ENCODE results near the gene INS.

DNA sequence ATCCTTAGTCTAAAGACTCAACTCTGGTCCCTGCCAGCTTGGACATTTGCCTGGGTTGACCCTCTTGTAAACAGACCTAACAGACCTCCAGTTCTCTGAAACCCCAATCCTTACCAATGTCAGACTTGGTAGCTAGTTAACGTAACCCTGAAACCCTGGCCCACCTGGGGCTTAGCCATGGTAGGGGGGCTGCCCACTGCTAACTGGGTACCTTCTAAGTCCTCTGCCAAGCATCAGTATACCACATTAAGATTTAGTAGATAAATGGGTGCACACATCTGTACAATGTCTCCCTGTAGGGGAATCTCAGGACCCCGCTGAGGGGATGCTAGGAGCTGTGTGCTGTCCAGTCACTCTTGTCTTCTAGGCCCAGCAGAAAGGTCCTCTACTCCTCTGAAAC is 40.5 kb upstream of the INS start:
- TF ChIP-seq CTCF (IDR thresholded peaks at IDR 0.05) (no peak), POLR2AphosphoS5 (IDR thresholded peaks at IDR 0.05) (no peak), POLR2A (IDR thresholded peaks at IDR 0.05) (no peak)

All from upper lobe of left lung (tissue), 4 donors.